ENCODE data around the gene AAK1.
A peak's percentile ranks its signal among the peaks of the same experiment; 100 is the strongest.
"Not testable (repeated sequence)": the region's sequence is repeated elsewhere in the genome, so short reads cannot be mapped to it uniquely, and the experiment has no call there.

AAK1 gene

GRCh38 chr2:69474688-69475087, 168.9 kb downstream of the AAK1 start:
- DNase-seq: no peak

DNA sequence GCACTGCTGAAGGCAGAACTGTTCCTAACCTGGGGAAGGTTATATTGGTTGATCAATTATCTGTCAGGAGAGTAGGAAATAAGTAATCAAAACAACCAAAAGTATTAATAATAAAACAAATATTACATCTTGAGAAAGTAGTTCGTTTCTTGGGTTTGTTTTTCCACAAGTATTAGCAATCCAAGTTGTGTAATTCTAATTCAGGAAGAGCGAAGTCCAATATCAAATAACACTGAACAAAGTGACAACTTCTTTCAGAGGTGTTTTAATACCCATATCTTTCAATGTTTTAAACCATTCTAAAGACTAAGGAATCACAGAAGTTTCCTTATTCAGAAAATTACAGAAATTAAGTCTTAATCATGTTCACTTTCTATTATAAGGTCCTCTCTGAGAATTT, 171.7 kb downstream of the AAK1 start:
- DNase-seq: no peak

DNA sequence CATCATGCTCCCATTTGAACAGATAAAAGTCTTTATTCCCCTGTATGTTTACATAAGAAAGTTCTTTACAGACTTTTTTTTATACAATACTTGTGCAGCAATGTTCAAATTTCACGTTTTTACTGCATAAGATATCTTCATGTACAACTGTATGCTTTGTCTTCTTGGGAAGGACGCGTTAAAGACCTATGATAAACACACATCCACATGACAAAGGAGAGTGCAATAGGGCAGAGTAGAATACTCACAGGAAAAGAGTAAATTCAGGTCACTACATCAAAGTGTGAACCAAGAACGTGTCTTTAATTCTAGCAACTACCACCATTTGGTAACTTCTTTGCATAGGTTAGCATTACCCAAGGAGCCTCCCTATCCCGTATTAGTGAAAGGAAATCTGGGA, 172.6 kb downstream of the AAK1 start:
- no peak for DNase-seq

GRCh38 chr2:69469784-69470183, 173.8 kb downstream of the AAK1 start:
- DNase-seq: no peak

- DNase-seq: no peak
Measured at GRCh38 chr2:69469375-69469774, 174.2 kb downstream of the AAK1 start.

- DNase-seq: no peak
Measured at GRCh38 chr2:69466728-69467127, 176.8 kb downstream of the AAK1 start.

DNA sequence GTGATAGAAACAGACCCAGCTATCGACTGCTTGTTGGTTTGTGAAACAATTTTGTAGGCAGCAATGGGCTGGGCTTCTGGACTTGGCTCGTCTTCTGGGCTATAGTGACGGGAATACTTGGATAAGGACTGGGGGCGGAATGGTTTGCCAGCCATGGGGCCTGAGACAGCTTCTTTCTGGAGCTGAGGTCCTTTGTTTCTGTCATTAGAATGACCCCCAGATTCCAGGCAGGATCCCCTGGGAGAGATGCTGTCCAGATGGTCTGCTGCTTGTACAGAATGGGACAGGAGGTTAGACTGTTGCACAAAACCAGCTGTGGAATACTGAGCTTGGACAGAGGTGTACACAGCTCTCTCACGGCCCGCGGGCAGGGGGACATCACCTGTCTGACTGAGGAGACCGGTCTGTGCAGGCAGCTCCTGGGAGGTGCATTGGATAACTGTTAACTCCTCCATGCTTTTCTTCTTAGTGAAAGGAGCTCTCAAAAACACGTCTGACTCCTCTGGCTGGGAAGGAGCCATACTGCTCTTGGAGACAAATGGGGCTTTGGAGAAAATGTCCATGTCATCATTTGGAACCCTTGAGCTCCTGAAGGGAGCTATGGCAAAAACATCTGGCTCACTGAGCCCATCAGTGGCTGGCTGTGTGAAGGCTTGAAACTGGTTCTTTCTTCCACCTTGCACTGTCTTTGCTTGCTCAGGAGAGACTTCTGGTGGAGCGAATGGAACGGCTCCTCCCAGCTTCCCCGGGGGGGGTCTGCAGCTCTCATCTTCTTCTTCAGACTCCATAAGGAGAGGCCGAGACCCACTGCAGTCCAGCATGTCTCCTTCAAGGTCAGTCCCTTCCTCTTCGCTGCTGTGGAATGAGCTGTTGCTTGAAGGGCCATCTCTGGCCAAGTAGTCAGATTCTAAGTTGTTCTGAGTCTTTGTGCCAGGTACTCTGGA, 177.8 kb downstream of the AAK1 start:
- DNase-seq: no peak

DNA sequence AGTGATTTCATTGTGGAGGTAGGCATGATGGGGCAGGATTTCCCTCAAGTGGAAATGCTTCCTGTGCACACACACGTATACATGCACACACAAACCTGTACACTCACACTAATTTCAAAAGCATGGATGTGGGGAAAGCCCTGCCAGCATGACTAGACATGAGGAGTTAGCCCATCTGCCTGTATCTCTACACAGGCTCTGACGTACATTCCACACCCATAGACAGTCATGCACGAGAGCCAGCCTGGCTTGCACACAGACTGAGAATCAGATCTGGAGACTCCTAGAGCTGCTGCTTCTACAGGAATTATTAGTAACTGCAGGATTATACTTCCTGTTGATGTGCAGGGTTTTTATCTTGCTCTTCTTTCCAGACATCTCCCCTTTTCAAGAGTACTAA, 179.0 kb downstream of the AAK1 start:
- DNase-seq: no peak

DNA sequence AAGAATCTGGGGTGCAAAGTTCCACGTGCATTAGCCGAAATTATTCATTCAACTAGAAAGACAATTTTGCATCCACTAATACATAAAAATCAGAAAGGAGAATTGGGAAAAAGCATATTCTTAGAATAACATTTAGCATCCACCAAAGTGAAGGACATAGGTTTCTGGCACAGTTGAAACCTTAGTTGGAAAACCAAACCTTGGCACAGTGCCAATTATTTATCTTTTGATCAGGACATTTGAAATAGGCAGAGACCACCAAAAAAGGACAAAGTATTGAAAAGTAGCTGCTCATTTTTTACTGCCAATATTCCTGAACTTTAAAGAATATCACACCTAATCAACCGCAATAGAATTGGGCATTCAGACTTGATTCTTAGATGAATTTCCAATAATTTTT, 180.8 kb downstream of the AAK1 start:
- DNase-seq: no peak

DNA sequence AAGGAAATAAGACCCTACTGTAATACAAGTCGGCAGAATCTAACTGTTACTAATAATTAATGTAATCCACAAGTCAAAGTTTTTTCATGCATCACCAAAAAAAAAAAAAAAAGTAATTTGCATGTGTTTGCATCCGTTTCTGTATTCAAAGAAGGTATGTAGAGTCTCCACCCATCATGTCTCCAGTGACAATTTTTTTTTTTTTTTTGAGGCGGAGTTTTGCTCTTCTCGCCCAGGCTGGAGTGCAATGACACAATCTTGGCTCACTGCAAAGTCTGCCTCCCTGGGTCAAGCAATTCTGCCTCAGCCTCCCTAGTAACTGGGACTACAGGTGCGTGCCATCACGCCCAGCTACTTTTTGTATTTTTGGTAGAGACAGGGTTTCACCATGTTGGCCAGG, 182.1 kb downstream of the AAK1 start:
- no peak for DNase-seq

- no peak for DNase-seq
Measured at GRCh38 chr2:69459936-69460335, 183.6 kb downstream of the AAK1 start.

- DNase-seq: no peak
Measured at GRCh38 chr2:69456950-69457445, 186.5 kb downstream of the AAK1 start.

DNA sequence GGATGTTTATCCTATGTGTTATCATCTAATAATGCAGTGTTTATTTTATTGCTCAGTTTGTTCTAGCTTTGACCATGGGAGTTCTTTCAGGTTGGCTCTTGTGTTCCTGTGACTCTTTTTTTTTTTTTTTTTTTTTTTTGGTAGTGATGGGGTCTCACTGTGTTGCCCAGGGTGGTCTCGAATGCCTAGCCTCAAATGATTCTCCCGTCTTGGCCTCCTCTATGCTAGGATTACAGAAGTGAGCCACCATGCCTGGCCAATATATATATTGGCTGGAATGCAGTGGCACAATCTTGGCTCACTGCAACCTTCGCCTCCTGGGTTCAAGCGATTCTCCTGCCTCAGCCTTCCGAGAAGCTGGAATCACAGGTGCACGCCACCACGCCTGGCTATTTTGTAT, 187.4 kb downstream of the AAK1 start:
- no peak for DNase-seq

- DNase-seq: no peak
Measured at GRCh38 chr2:69454976-69455375, 188.6 kb downstream of the AAK1 start.

- no peak for DNase-seq
Measured at GRCh38 chr2:69453475-69454129, 189.9 kb downstream of the AAK1 start.

GRCh38 chr2:69452687-69453086, 190.9 kb downstream of the AAK1 start:
- no peak for DNase-seq

DNA sequence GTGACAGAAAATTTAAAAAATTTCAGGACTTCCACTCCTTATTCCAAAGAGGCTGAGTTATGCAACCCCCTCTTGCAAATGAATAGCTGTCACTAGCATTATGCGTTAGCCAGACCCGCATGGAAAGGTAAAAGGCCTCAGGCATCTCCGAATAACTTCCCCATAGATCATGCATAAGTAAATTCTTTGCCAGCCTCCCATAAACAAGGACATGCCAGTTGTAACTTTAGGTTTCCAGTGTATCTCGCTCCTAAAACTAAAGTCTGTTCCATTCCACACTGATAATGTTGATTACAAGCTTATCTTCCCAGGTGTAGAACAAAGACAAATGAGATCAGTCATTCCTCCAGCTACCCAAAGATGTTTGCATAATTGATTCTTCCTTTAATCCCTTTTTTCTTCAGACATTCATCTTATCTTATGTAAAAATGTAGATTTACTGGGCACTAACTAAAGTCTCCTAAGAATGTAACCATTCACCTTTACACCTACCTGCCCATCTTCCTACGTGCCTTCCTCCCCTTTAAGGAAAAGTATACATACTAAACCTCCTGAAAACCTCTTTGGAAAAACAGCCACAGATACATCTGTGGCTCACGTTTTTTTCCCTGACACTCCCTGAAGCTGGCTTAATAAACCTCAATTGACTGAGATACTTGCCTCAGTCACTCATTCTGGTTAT, 192.7 kb downstream of the AAK1 start:
- DNase-seq: no peak

DNA sequence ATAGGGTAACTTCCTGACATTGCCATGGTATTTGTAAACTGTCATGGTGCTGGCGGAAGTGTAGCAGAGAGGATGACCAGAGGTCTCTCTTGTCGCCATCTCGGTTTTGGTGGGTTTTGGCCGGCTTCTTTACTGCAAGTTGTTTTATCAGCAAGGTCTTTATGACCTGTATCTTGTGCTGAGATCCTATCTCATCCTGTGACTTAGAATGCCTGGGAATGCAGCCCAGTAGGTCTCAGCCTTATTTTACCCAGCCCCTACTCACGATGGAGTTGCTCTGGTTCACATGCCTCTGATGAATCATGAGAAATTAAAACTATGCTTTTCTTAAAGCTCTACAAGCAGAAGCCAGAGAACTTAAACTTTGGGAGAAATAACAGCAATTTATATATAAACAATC, 193.6 kb downstream of the AAK1 start:
- no peak for DNase-seq

DNA sequence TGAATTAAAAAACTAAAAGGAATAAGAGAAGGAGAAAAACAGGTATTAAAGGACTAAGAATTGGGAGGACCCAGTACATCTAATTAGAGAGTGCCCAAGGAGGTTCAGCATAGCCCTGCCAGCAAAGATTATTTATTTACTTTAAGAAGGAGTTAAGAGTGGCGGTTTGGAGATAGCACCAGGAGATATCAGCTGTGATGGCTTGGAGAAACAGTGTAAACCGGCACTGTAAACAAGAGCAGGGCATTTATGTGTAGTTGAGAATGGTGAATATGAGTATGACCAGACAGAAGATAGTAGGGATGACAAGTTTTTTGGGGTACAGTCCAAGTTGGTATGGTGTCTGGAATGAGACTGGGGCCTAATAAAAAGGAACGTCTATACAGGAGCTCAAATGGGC, 199.9 kb downstream of the AAK1 start:
- not testable (repeated sequence) for DNase-seq

GRCh38 chr2:69439499-69439898, 204.0 kb downstream of the AAK1 start:
- not testable (repeated sequence) for DNase-seq

GRCh38 chr2:69438580-69438979, 205.0 kb downstream of the AAK1 start:
- DNase-seq: no peak

DNA sequence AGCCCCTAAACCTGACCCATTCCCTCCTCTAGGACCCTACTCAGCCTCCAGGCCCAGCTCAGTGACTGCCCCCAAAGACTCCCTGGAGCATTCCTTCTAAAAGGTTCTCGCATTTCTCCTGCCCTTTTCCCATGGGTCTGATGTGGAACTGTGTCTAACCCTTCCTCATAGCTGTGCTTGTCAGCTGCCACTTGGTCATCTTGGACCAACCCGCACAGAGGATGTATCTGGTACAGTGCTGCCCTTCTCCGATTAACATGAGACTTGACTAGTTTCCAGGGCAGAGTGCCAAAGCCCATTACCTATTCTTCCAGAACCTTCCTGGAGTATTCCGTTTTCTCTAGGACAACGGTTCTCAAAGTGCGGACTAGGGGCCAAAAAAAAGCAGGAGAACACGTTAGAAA, 205.8 kb downstream of the AAK1 start:
- no peak for DNase-seq

DNA sequence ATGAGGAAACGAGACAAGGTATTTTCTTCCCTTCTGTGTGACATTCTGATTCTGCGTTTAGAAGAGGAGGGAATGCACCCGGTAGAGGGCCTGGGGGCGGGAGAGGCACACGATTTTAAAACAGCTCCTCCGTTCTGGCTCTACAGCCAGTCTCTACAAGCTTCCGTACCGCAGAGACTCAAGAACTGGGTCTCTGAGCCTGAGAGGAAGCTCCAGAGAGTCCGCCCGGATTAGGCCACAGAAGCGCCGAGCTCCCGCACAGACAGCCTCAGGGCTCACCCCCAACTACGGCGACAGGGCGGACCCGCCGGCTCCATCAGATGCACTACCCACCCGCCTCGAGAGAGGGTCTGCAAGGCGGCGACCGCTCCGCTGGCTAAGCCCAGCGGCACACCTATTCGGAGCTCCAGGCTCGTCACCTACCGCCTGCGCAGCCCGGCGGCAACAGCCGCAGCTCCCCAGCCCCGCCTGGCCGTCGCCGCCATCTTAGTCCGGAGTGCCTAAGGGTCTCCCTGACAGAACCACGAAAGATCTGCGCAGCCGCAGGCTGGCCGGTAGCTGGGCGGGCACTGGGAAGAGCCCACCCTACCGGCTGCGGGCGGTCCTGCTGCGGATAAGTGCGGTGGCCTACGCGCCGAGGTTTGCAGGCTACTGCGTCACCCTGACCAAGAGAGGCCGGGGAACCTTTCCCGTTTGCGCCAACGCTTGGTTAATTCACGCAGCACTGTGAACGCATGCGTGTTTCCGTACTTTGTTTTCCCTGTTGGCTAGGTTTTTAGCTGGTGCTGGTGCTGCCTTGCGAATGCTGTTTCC, 206.4 kb downstream of the AAK1 start, which contains the start of gene NFU1:
NFU1 (minus strand) TSS at position 498 of the 813 bp plus-strand sequence; CDS start at position 485, 13 bp downstream.
- DNase-seq: peak; percentile 83

All from activated CD8-positive, alpha-beta memory T cell treated with anti-CD3 and anti-CD28 coated beads, Interleukin-2, amount 50 U/mL, for 4 hours (primary cell).